Endothelial cell of umbilical vein (primary cell): ENCODE results near the gene PRXL2A. TPM values are rescaled to one million over a fixed set of nuclear protein-coding genes. Genes with fewer than 3 reads are reported as not detected.
A peak's percentile ranks its signal among the peaks of the same experiment; 100 is the strongest.
"Not testable (repeated sequence)": the region's sequence is repeated elsewhere in the genome, so short reads cannot be mapped to it uniquely, and the experiment has no call there.

Source experiments
- BruUV-seq: library from RNA; stranded (reverse); fragments of 400-500 nt; replicated peaks from 2 replicates; lab custom pipeline; 2021; lab: Mats Ljungman, UMichigan
- CTCF ChIA-PET: fragments of 300-600, 350-600 bp; sonication (Branson Sonifier 250); formaldehyde crosslinking; loops from one replicate; lab custom pipeline; 2021; ENCODE audit warnings: antibody characterized with exemption, inconsistent platforms; lab: Charles Lee
- POLR2A ChIA-PET: fragments of 300-600, 350-600 bp; sonication (Branson Sonifier 250); formaldehyde crosslinking; loops from one replicate; lab custom pipeline; 2021; ENCODE audit warnings: antibody characterized with exemption, inconsistent platforms; lab: Charles Lee
- DNase-seq: peaks from one replicate; pipeline ENCODE4 v3.0.0-alpha.2; 2011; ENCODE audit warnings: low read depth, low spot score
- FAIRE-seq: peaks from 2 replicates; lab custom pipeline; 2011; peaks lifted over from hg19 to GRCh38; lab: Jason Lieb, UNC
- H2AFZ ChIP-seq: 2 replicates; pipeline ENCODE4 v1.6.0; 2012; ENCODE audit warnings: low read depth, low read length, control low read depth, inconsistent platforms
- H3K27ac ChIP-seq: 2 replicates; pipeline ENCODE4 v1.5.1; 2011; ENCODE audit warnings: low read depth, mild to moderate bottlenecking, control low read depth, low read length, moderate library complexity; ENCODE audit not compliant: insufficient read depth
- H3K27me3 ChIP-seq, 2 experiments: 2 replicates each; pipeline versions ENCODE4 v1.6.0 to v1.6.1; 2011; ENCODE audit warnings: low read length in 2 of 2, mixed read lengths in 1 of 2; ENCODE audit not compliant: control insufficient read depth in 2 of 2, insufficient read depth in 2 of 2
- H3K36me3 ChIP-seq, 2 experiments: 2 replicates in 1 of 2; 3 replicates in 1 of 2; pipeline ENCODE4 v1.5.1; 2011; ENCODE audit warnings: low read length in 2 of 2, mild to moderate bottlenecking in 1 of 2, moderate library complexity in 1 of 2; ENCODE audit not compliant: control insufficient read depth in 2 of 2, insufficient read depth in 2 of 2; ENCODE audit errors: extremely low read depth in 1 of 2
- H3K4me1 ChIP-seq: 3 replicates; pipeline ENCODE4 v1.5.1; 2011; ENCODE audit warnings: mild to moderate bottlenecking, low read length; ENCODE audit not compliant: control insufficient read depth, insufficient read depth; ENCODE audit errors: extremely low read depth
- H3K4me2 ChIP-seq: 2 replicates; pipeline ENCODE4 v1.6.1; 2011; ENCODE audit warnings: low read length, control low read depth, mixed read lengths; ENCODE audit not compliant: insufficient read depth
- H3K4me3 ChIP-seq, 3 experiments: fragments of 200-600 bp in 1 of 3; sonication (generic), shearing (Covaris generic) in 1 of 3; replicated peaks in 1 of 3; 2 replicates each; pipeline ENCODE4 v1.5.1; 2011 to 2016; ENCODE audit warnings: control low read depth in 3 of 3, low read length in 3 of 3, mild to moderate bottlenecking in 2 of 3, inconsistent platforms in 1 of 3, low read depth in 1 of 3, moderate library complexity in 1 of 3; ENCODE audit not compliant: insufficient read depth in 1 of 3
- H3K79me2 ChIP-seq: 2 replicates; pipeline ENCODE4 v1.6.0; 2012; ENCODE audit warnings: low read length, inconsistent platforms; ENCODE audit not compliant: control insufficient read depth, insufficient read depth
- H3K9ac ChIP-seq: replicated peaks from 2 replicates; pipeline ENCODE3; 2011; ENCODE audit warnings: low read length, control low read depth; ENCODE audit not compliant: insufficient read depth; ENCODE audit errors: extremely low read depth
- H3K9me1 ChIP-seq: replicated peaks from 3 replicates; pipeline ENCODE4 v1.6.0; 2011; ENCODE audit warnings: mild to moderate bottlenecking, low read length; ENCODE audit not compliant: control insufficient read depth, insufficient read depth; ENCODE audit errors: extremely low read depth
- H3K9me3 ChIP-seq: replicated peaks from 2 replicates; pipeline ENCODE4 v1.5.1; 2012; ENCODE audit warnings: low read length, inconsistent platforms; ENCODE audit not compliant: control insufficient read depth, insufficient read depth
- H4K20me1 ChIP-seq: replicated peaks from 2 replicates; pipeline ENCODE3; 2011; ENCODE audit warnings: mild to moderate bottlenecking, low read length; ENCODE audit not compliant: control insufficient read depth, insufficient read depth; ENCODE audit errors: extremely low read depth
- EZH2 ChIP-seq: IDR thresholded peaks from 2 replicates; pipeline ENCODE4 v1.6.1; 2012; ENCODE audit warnings: borderline replicate concordance, low read depth, mild to moderate bottlenecking, moderate library complexity, low read length, inconsistent platforms; ENCODE audit not compliant: severe bottlenecking
- FOS ChIP-seq: IDR thresholded peaks from 2 replicates; pipeline ENCODE4 v1.6.1; 2011; ENCODE audit warnings: mild to moderate bottlenecking, low read length, moderate library complexity, borderline replicate concordance; ENCODE audit not compliant: insufficient read depth
- GATA2 ChIP-seq: IDR thresholded peaks from 2 replicates; pipeline ENCODE4 v1.7.0; 2011; ENCODE audit warnings: low read depth, mild to moderate bottlenecking, moderate library complexity, mixed read lengths, low read length; ENCODE audit not compliant: insufficient read length, insufficient read depth
- JUN ChIP-seq: IDR thresholded peaks from 2 replicates; pipeline ENCODE4 v1.6.1; 2011; ENCODE audit warnings: borderline replicate concordance, low read depth; ENCODE audit not compliant: insufficient read length, insufficient read depth
- MYC ChIP-seq: IDR thresholded peaks from one replicate; pipeline ENCODE4 v1.6.1; 2011; ENCODE audit warnings: mild to moderate bottlenecking, low read depth, low read length
- POLR2A ChIP-seq: IDR thresholded peaks from 2 replicates; pipeline ENCODE4 v1.6.1; 2012; ENCODE audit warnings: low read depth, mild to moderate bottlenecking, control low read depth, low read length
- POLR2AphosphoS5 ChIP-seq: IDR thresholded peaks from 2 replicates; pipeline ENCODE4 v1.6.1; 2012; ENCODE audit warnings: low read depth, mild to moderate bottlenecking, control low read depth, low read length, moderate library complexity; ENCODE audit not compliant: insufficient read depth
- dilution Hi-C: fragments of 300-500 bp; cut with MboI; formaldehyde crosslinking; loops from one replicate; pipeline ENCODE4 v1.15.0; 2019; ENCODE audit warnings: low sequenced_read_pairs; ENCODE audit not compliant: extremely low pct_ligation_motif_present
- intact Hi-C: fragments of 100-400 bp; cut with micrococcal nuclease; formaldehyde crosslinking; loops from one replicate; pipeline ENCODE4 v1.10.0; 2022
- polyA plus RNA-seq, 4 experiments: library from polyadenylated mRNA; depleted of rRNA in 3 of 4; stranded (reverse) in 3 of 4; unstranded in 1 of 4; fragments of >200 nt; gene quantifications; 2 replicates each; pipeline versions ENCODE4 v1.2.1 to v1.2.3, GENCODE V29; 2011 to 2012; ENCODE audit warnings: missing spikeins in 1 of 4
- total RNA-seq: library from RNA; stranded (reverse); gene quantifications from 2 replicates; pipeline ENCODE4 v1.2.3, GENCODE V29; 2021
- TF ChIP-seq, protein P1 (sequence below), 2 donors: IDR thresholded peaks; 1 replicate in 1 of 2; 2 replicates in 1 of 2; pipeline ENCODE4 v1.5.1; 2011; ENCODE audit warnings: low read length in 2 of 2, mild to moderate bottlenecking in 2 of 2, moderate library complexity in 2 of 2, control low read depth in 1 of 2, inconsistent platforms in 1 of 2, low read depth in 1 of 2; ENCODE audit not compliant: insufficient read depth in 1 of 2; ENCODE audit errors: extremely low read depth in 1 of 2
- TF ChIP-seq, protein P2 (sequence below): IDR thresholded peaks from 2 replicates; pipeline ENCODE4 v1.6.1; 2011; ENCODE audit not compliant: insufficient read depth, insufficient read length

Gene PRXL2A
- total and polyA plus RNA-seq, 2 donors (not counting 3 experiments of a cell fraction or from before 2014, with no cell fraction given): 113 to 321 TPM

DNA sequence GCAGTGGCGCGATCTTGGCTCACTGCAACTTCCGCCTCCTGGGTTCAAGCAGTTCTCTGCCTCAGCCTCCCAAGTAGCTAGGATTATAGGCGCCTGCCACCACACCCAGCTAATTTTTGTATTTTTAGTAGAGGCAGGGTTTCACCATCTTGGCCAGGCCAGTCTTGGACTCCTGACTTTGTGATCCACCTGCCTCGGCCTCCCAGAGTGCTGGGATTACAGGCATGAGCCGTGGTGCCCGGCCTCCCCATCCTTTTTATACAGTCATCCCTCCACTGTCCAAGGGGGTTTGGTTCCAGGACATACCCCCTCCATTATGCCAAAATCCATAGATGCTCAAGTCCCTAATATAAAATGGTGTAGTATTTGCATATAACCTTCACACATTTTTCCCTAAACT, 67.3 kb downstream of the PRXL2A start:
- H3K79me2 ChIP-seq: peaks cover 92% of the 10 kb centered on the region

DNA sequence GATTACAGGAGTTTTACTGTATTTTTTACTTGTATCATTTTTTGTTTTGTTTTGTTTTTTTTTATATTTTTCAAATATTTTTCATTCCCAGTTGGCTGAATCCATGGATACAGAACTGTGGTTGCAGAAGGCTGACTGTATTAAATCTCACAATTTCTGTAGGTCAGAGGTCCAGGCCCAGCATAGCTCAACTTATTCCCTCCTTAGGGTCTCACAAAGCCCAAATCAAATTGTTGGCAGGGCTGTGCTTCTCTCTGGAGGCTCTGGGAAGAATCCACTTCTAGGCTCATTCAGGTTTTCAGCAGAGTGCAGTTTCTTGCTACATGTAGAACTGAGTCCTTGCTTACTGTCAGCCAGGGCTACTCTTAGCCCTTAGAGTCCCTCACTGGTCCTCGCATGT, 68.3 kb downstream of the PRXL2A start:
- no TSS peak for BruUV-seq
- Histone ChIP-seq H3K36me3 (peaks cover 14 to 16% of the 10 kb centered on the region in 2 experiments), H3K9me1 (no peaks in the 10 kb centered on the region), H3K4me3 (no peak overlapping the region), H3K27me3 (no peaks in the 10 kb centered on the region), H3K4me2 (no peak overlapping the region), H3K4me1 (peaks cover 56% of the 10 kb centered on the region), H3K79me2 (peaks cover 92% of the 10 kb centered on the region), H3K27ac (peak overlapping the region; percentile 68), H3K9me3 (no peaks in the 10 kb centered on the region), H3K9ac (no peak overlapping the region), H2AFZ (no peak overlapping the region), H4K20me1 (peaks cover 15% of the 10 kb centered on the region)
- ChIA-PET CTCF (interaction anchor here (2.1 to 37.4 kb wide), 2 partner anchors 9 to 29 kb away, joined by 7 to 1118 read pairs; no protein-coding TSS in a partner anchor), POLR2A (interaction anchor here (0.7 to 1.4 kb wide), 2 partner anchors 14 to 27 kb away, joined by 3 to 5 read pairs; no protein-coding TSS in a partner anchor)
- intact Hi-C loops (no loop called here), dilution Hi-C loops (no loop called here)
- TF ChIP-seq EZH2: no peak
- no peak for TF ChIP-seq JUN
- no peak for TF ChIP-seq GATA2
- no peak for TF ChIP-seq MYC
- no peak for TF ChIP-seq POLR2AphosphoS5
- no peak for TF ChIP-seq POLR2A
- TF ChIP-seq, protein P1, sequence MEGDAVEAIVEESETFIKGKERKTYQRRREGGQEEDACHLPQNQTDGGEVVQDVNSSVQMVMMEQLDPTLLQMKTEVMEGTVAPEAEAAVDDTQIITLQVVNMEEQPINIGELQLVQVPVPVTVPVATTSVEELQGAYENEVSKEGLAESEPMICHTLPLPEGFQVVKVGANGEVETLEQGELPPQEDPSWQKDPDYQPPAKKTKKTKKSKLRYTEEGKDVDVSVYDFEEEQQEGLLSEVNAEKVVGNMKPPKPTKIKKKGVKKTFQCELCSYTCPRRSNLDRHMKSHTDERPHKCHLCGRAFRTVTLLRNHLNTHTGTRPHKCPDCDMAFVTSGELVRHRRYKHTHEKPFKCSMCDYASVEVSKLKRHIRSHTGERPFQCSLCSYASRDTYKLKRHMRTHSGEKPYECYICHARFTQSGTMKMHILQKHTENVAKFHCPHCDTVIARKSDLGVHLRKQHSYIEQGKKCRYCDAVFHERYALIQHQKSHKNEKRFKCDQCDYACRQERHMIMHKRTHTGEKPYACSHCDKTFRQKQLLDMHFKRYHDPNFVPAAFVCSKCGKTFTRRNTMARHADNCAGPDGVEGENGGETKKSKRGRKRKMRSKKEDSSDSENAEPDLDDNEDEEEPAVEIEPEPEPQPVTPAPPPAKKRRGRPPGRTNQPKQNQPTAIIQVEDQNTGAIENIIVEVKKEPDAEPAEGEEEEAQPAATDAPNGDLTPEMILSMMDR (IDR thresholded peaks at IDR 0.05; ENCODE audit: extremely low read depth in 1 of 2, insufficient read depth in 1 of 2, low read depth in 1 of 2, low read length in 2 of 2): no peak
- TF ChIP-seq, protein P2, sequence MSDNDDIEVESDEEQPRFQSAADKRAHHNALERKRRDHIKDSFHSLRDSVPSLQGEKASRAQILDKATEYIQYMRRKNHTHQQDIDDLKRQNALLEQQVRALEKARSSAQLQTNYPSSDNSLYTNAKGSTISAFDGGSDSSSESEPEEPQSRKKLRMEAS: no peak
- TF ChIP-seq FOS: no peak
- no peak for FAIRE-seq
- DNase-seq: no peak

More for the DNA sequence above, 67.3 kb downstream of the PRXL2A start:
- H3K9me1 ChIP-seq, POLR2A ChIA-PET, H3K27ac ChIP-seq, FAIRE-seq, H3K4me3 ChIP-seq, BruUV-seq, dilution Hi-C loops, H3K27me3 ChIP-seq, DNase-seq, H3K9ac ChIP-seq, H2AFZ ChIP-seq, H3K9me3 ChIP-seq, H3K4me2 ChIP-seq, intact Hi-C loops: not testable (repeated sequence)
- Histone ChIP-seq H3K36me3 (peaks cover 14 to 23% of the 10 kb centered on the region in 2 experiments), H4K20me1 (peaks cover 10% of the 10 kb centered on the region), H3K4me1 (peaks cover 66% of the 10 kb centered on the region)
- CTCF ChIA-PET: interaction anchor here (1.1 to 37.4 kb wide), 3 partner anchors 11 to 30 kb away, joined by 3 to 1118 read pairs (median 9); no protein-coding TSS in a partner anchor
